Stromal cell of bone marrow (primary cell): ENCODE measurements around the gene MAPK12.

Experiments
- DNase-seq: peaks from one replicate; pipeline ENCODE4 v3.0.0-alpha.2; 2012; ENCODE audit warnings: low read depth

The MAPK12 gene

GRCh38 chr22:50261615-50262459 is at the start of gene MAPK12:
Gene MAPK12 (minus strand): TSS chr22:50261683. CDS start chr22:50261509, 174 bp downstream.
- DNase-seq = no peak

GRCh38 chr22:50310949-50311444 is 49.5 kb upstream of the MAPK12 start:
- DNase-seq = no peak

- DNase-seq = no peak
Observed at GRCh38 chr22:50310031-50310722, 48.7 kb upstream of the MAPK12 start.

- no peak for DNase-seq
Observed at GRCh38 chr22:50309601-50309991, 48.1 kb upstream of the MAPK12 start.

GRCh38 chr22:50308986-50309600 is 47.6 kb upstream of the MAPK12 start:
- DNase-seq = no peak

GRCh38 chr22:50308597-50308935 is 47.1 kb upstream of the MAPK12 start:
- no peak for DNase-seq

GRCh38 chr22:50307890-50308596 is 46.6 kb upstream of the MAPK12 start:
- DNase-seq = no peak

GRCh38 chr22:50306753-50307749 is 45.6 kb upstream of the MAPK12 start, which contains the start of gene PLXNB2:
Gene PLXNB2 (minus strand): TSS chr22:50307646. CDS start chr22:50290584, 17,062 bp downstream.
- peak; percentile 61 for DNase-seq

GRCh38 chr22:50305923-50306566 is 44.6 kb upstream of the MAPK12 start:
- peak; percentile 92 for DNase-seq

- DNase-seq = no peak
Observed at GRCh38 chr22:50305393-50305922, 44.0 kb upstream of the MAPK12 start.

GRCh38 chr22:50304528-50305392 is 43.3 kb upstream of the MAPK12 start:
- DNase-seq = no peak

GRCh38 chr22:50303848-50304527 is 42.5 kb upstream of the MAPK12 start:
- no peak for DNase-seq

GRCh38 chr22:50303515-50303847 is 42.0 kb upstream of the MAPK12 start:
- no peak for DNase-seq

GRCh38 chr22:50302564-50302963 is 41.1 kb upstream of the MAPK12 start:
- DNase-seq = no peak

GRCh38 chr22:50302041-50302541 is 40.6 kb upstream of the MAPK12 start:
- DNase-seq = no peak

- DNase-seq = no peak
Observed at GRCh38 chr22:50301581-50301991, 40.1 kb upstream of the MAPK12 start.

GRCh38 chr22:50300620-50301257 is 39.3 kb upstream of the MAPK12 start:
- no peak for DNase-seq
